ENCODE results near the gene AIFM3.
A peak's percentile ranks its signal among the peaks of the same experiment; 100 is the strongest.

The AIFM3 gene

DNA sequence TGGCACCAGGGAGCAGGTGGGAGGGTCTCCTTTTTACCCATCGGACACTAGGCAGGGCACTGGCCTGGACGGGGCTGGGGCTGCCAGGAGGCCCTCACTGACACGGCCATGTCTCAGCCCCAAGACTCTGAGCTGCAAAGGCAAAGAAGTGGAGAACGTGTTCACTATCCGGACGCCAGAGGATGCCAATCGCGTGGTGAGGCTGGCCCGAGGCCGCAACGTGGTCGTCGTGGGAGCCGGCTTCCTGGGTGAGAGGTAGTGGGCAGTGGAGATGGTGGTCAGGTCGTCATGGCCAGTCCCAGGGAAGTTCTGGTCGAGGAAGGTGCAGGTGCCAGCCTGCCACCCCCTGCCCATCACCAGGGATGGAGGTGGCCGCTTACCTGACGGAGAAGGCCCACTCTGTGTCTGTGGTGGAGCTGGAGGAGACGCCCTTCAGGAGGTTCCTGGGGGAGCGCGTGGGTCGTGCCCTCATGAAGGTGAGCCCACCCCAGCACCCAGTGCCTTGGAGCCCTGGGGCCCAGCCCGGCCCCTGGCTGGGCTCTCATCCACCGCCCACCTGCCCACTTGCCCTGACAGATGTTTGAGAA, 9.3 kb downstream of the AIFM3 start:
- no peak for DNase-seq

DNA sequence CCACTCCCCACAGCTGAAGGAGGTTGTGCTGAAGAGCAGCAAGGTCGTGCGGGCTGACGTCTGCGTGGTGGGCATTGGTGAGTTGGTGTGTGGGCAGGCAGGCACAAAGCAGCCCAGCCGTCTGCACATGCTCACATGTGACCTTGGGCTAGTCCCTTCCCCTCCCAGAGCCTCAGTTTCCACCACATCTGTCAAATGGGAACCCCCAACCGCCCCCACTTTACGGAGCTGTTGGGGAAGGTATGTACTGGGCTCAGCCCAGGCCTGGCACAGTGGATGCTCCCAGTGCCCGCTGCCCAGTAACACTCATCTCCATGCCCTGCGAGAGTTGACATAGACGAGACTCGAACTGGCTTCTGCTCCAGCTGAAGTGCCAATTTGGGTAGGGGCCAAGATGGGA, 10.0 kb downstream of the AIFM3 start:
- DNase-seq, result no peak

DNA sequence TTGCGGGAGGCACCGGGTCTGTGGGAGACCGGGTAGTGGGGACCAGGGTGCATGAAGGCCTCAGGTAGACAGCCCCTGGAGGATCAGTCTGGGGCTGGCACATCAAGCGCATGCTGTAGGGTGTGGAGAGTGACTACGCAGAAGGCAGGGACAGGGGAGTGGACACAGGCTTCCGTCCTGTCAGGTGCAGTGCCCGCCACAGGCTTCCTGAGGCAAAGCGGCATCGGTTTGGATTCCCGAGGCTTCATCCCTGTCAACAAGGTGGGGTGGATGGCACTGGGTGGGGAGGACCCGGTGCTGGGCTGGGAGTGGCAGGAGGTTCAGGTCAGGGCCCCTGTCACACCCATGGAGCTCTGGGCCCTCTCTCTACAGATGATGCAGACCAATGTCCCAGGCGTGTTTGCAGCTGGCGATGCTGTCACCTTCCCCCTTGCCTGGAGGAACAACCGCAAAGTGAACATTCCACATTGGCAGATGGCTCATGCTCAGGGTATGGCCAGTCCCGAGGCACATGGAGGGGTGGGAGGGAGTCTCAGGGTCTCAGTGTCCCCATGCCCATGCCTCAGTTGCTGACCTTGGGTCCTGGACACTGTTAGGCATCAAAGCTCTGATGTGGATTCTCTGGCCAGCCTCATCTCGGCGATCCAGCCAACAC, 10.6 kb downstream of the AIFM3 start:
- DNase-seq, result no peak

DNA sequence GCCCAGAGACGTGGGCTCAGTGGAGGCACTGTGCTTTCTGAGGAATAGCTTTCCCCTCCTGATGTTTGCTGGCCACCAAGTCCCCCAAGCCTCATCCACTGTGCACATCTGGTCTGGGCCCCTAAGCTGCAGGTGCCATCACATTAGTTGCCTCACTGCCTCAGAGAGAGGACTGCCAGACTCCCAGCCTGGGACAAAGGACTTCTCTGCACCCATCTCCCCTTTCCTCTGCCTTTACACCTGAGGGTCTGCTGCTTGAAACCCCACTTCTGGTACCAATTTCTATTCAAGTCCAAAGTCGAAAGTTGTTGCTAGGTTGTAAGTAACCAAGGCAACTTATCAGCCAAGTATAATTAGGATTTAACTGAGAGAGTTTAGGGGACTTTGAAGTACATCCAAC, 11.4 kb downstream of the AIFM3 start:
- no peak for DNase-seq

DNA sequence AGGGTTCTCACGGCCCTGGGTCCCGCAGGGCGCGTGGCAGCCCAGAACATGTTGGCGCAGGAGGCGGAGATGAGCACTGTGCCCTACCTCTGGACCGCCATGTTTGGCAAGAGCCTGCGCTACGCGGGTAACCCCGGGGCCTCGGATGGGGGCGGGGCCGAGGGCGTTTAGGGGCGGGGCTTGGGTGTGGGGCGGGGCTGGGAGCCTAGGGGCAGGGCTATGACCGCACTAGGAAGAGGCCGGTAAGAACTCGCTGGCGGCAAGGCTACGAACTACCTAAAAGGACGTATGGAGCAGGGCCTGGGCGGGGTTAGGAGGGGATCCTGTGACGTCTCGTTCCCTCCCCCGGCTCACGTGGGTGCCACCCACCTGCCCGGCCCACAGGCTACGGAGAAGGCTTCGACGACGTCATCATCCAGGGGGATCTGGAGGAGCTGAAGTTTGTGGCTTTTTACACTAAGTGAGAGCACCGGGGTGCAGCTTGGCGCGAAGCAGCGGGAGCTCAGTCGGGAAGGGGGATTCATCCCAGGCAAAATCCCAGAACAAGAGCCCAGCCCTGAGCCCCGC, 12.3 kb downstream of the AIFM3 start:
- peak; percentile 67 for DNase-seq

DNA sequence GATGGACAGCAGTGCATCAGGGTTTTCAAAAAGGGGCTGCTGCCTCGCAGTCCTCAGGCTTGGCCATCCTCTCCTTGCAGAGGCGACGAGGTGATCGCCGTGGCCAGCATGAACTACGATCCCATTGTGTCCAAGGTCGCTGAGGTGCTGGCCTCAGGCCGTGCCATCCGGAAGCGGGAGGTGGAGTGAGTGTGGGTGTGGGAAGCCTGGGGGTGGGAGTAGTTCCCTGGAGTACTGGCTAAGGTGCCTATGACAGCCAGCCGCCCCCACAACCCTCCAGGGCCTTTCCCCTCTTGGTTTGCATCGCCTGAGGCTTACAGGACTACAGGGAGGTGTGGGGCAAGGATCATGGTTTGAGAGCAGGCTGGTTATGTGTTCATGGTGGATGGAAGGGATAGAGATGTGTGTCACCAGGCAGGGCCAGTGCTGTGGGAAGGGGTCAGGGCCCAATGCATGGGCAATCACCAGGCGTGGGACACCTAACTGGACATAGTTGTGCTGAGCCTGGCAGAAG, 12.9 kb downstream of the AIFM3 start:
- no peak for DNase-seq

DNA sequence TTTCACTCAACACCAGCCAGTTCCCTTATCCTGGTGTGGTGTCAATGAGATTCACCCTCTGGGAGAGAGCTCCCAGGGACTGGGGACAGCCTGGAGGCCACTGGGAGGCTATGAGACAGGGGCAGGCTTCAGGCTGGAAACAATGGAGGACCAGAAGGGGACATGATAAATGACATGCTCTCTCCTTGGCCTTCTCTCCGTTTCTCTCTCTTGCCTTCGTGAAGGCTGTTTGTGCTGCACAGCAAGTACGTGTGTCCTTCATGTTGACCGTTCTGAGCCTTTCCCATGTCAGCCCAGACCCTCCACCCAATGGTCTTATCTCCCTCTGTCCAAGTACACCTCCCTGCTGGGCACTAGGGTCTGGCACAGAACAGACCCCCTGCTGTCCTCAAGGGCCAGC, 13.5 kb downstream of the AIFM3 start:
- DNase-seq, result no peak

DNA sequence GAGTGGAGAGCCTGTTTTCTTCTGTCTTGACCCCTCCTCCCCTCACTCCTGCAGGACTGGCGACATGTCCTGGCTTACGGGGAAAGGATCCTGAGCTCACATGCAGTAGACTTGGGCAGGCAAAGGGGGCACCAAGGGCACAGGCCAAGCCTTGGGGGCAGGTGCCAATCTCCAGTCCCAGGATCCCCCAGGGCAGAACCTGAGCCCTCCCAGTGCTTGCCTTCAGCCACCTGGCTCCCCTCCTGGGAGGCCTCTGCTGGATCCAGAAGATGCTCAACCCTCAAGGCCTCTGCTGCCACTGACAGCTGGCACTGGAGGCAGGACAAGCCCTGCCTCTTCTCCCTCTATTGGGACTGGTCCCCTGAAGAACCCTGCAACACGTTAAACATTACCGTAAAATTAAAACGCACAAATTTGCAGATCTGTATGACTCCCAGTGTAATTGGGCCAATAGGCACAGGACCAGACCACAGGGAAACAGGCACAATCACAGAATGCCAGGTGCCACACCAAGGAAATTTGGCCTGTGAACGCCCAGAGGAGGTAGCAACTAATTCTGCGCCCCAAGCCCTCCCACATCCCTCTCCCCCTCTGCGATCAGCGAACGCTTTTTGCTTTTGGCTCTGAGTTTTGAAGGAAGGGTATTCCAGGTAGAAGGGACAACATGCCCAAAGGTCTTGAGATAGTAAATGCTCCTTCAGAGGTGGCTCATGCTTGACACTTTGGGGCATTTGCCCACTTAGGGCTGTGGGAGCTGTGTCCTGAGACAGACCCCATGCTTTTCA, 14.1 kb downstream of the AIFM3 start:
- DNase-seq, result no peak

DNA sequence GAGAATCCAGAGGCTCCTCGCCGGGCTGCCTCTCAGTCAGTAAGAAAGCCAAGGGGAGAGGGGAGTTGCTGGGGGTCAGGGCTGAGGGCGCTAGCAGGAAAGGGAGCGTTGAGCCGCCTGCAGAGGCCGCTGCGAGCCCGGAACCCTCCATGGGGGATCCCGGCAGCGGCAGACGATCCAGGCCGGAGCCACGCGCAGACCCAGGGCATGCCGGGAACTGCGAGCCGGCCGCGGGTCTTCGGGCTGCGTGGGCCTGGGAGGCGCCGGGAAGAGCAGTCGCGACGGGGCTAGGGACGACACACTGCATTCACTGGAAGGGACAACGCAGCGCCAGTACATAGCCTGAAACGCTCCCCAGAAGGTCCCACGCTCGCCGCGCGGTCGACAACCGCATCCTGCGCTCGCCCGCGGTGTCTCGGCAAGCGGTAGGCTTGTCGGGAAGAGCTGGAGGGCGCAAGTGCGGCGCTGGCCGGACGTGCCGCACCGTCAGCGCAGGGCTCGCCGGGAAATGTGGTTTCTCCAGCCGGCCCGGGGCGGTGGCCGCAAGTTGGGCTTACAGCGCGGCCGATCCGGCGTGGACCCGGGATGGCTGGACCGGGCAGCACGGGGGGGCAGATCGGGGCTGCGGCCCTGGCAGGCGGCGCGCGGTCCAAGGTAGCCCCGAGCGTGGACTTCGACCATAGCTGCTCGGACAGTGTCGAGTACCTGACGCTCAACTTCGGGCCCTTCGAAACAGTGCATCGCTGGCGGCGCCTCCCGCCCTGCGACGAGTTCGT, 14.9 kb downstream of the AIFM3 start, which contains the start of gene LZTR1:
Gene LZTR1, plus strand, starts transcription at position 511 of the 776 bp plus-strand sequence. Its CDS starts 75 bp downstream, at position 586.
- DNase-seq, result peak; percentile 70

DNA sequence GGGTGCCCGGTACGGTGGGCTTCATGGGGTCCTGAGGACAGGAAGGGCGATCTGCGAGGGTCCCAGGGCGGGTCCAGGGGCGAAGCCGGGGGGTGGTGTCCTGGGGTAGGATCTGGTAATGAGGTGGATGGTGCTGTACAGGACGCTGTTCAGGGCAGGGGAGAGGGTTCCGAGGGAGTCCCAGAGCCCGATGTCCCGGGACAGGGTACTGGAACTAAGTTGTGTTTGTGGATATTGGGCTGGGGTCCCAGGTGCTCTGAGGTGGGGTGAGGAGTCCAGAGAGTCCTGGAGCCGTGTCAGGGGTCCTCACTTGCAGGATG, 15.5 kb downstream of the AIFM3 start:
- DNase-seq, result no peak

DNA sequence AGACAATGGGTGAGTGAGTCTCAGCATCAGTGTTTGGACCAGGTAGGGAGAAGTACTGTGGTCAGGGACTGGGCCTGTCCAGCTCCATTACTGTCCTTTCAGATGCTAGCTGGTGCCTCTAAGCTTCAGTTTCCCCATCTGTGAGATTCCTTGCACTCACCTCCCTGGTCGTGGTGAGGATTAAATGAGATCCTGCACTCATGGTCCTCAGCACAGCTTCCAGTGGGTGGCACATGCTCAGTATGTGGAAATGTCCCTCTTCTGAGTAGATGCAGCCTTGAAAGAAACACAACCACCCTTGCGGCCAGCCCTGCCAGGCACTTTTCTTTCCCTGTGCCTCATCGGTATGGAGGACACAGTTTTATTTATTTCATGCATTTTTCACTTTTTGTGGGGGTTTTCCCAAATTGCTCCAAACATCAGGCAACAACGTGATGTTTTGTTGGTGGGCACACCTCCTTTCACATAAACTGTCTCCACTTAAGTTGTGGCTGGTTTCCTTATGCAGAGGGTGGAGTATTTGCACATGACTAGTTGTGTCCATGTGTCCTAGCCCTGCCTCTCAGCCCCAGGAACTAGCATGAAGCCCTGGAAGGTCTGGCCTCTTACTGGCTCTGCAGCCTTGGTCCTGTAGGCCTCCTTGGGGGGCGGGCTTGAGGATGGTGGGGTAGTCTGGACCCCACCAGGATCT, 16.2 kb downstream of the AIFM3 start:
- DNase-seq, result no peak

DNA sequence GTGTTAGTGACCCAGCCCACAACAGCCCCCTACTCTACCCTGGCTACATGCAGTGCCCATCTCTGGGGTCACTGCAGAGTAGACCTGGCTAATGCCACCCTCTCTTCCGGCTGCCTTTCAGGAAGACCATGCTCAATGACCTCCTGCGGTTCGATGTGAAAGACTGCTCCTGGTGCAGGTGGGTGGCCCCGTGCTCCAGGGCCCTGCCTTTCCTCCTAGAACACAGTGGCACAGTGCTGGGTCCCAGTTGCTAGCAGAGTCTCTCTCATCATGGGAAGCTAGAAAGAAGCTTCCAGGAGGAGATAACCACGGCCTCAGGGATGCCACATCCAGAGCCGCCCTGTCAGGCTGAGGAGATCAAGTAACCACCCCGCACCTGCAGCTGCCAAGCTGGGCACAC, 18.7 kb downstream of the AIFM3 start:
- DNase-seq, result no peak

DNA sequence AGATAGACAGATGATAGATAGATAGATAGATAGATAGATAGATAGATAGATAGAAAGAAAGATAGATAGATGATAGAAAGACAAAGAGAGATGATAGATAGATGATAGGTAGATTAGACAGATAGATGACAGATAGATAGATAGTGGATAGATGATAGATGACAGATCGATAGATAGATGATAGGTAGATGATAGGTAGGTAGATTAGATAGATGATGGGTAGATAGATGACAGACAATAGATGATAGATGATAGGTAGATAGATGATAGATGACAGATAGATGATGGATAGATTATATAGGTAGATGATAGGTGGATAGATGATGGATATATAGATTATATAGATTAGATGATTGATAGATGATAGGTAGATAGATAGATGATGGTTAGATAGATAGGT, 19.3 kb downstream of the AIFM3 start:
- no peak for DNase-seq

DNA sequence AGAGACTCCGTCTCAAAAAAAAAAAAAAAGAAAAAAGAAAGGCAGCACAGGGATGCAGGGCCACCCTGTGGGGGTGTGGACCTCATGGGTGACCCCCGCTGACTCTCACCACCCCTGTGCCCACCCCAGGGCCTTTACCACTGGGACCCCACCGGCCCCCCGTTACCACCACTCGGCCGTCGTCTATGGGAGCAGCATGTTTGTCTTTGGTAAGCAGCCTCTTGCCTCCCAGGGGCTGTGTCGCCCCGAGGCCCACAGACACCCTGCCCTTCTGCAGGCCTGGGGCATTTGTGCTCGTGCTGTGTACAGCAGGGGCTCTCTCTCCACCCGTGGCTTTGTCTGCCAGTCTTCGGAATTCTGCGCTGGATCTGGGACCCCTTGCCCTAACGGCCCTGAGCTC, 20.3 kb downstream of the AIFM3 start:
- DNase-seq, result no peak

DNA sequence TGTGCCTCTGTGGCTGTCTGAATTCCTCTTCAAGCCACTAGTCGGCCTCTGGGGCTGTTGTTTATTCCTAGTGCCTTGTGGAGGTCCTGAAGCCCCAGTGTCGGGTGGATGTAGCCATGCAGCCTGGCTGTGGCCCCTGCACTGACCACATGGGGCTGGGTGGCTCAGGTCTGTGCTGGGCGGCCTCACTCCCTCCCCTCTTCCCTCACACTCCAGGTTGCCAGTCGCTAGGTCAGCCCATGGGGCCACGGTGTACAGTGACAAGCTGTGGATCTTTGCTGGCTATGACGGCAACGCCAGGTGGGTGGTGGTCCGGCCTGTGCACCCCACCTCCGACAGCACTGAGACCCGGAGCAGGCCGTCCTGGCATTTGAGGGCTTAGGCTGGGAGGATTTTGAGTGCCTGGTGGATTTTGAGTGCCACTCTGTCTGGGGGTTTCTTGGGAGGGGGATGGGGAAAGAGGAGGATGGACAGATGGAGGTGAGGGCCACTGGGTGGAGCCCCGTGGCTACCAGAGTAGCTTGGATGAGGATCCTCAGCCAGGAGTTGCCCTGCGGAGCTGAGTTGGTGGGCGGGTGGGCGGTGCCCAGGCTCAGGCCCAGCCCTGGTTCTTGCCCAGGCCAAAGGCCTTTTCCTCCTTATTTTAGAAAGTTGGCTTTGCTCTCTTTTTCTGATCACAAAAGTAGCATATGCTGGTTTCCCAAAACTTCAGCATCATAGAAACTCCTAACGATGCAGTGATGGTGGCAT, 21.7 kb downstream of the AIFM3 start:
- DNase-seq, result no peak

DNA sequence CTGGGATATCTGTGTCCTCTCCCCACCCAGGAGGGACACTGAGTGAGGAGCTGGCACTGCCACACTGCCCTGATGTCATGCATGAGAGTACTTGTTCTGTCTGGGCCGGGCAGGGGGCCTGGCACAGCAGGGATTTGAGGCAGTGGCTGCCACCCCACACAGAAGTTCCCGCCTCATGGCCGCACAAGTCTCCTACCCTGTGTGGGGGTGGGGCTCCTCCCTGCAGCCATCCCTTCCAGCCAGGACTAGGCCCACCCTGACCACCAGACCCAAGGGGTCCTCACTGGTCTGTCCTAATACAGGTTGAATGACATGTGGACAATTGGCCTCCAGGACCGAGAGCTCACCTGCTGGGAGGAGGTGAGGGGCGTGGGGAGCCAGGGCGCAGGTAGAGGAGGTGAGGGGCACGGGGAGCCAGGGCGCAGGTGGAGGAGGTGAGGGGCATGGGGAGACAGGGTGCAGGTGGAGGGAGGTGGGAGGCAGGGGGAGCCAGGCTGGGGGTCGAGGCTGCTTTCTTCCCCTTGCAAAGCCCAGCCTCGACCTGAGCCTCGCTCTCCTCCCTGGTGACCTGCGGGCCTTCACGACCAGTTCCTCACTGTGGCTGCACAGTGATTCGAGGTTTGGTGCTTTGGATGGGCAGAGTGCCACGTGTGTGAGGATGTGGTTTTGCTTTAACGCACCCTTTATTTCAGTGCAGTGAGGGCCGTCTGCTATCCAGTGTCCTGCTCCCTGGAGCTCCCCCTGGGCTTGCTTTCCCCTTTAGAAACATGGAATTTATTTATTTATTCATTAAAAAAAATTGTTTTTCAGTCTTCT, 22.5 kb downstream of the AIFM3 start:
- no peak for DNase-seq

DNA sequence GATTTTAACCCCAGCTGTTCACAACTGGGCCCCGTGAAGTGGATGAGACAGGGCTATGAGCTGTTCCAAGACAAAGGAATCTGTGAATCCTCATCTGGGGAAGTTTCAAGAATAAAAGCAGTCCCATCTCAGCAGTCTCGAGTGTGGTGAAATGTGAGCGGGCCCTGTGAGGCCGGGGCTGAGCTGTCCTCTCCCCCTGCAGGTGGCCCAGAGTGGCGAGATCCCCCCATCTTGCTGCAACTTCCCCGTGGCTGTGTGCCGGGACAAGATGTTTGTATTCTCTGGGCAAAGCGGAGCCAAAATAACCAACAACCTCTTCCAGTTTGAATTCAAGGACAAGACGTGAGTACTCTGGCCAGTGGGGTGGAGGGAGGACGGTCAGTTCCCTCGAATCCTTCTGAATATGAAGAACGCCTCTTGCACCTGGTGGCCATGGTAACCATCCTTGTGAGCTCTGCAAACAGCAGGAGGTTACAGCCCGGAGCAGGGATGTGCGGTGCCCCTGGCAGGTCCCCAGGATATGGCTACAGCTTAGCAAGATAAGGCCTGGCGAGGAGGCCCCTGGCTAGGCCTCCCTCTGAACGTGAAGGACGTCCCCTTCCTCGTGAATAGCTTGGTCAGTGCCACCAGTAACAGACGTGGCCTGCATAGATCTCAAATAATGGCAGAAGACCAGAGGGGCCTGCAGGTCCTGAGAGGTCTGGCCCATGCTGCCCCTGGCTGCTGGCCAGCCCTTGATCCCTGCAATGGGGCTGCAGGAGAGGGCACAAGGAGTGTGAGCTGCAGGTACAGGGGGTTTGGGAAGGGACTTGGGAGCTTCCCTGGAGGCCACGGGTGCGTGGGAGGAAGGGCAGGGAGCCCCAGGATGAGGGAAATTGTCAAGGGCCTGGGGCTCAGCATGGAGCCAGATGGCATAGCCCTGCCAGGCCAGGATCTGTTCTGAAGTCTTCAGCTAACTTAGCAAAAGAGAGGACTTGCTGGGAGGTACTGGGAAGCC, 23.4 kb downstream of the AIFM3 start:
- no peak for DNase-seq

DNA sequence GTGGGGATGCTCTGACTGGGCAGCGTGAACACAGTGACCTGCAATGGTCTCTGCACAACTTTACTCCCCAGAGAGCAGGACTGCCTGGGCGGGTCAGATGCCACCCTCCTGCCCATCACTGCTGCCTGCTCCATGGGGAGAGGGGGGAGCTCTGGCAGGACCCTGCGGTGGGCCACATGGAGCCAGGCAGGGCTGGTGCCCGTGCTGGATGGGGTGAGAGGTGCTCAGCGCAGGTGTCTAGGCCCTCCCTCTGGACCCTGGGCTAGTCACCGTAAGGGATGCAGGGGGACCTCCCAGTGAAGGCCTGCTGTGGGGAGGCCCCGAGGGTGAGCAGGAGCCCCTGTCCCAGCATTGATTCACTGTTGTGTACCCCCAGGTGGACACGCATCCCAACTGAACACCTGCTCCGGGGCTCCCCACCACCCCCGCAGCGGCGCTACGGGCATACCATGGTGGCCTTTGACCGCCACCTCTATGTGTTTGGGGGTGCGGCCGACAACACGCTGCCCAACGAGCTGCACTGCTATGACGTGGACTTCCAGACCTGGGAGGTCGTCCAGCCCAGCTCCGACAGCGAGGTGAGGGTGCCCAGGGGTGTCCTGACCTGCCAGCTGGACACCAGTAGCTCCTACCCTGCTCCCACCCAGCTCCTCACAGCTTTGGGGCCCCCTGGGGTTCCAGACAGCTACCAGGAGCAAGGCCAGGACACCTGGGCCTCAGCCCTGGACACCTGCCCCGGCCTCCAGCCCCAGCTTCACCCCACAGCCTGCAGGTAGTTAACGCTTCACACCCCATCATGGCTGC, 24.4 kb downstream of the AIFM3 start:
- DNase-seq, result no peak

DNA sequence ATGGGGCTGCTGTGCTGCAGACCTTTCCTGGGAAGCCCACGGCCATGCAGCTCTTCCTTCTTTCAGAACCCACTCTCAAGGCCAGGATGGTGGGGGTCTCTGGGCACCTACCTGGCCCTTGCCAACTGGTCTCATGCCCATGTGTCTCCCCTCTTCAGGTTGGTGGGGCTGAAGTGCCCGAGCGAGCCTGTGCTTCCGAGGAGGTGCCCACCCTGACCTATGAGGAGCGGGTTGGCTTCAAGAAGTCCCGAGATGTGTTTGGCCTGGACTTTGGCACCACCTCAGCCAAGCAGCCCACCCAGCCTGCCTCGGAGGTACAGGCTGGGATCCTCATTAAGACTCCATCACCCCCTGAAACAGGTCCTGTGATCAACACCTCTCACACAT, 25.0 kb downstream of the AIFM3 start:
- DNase-seq, result no peak

All from activated T-cell treated with anti-CD3 and anti-CD28 coated beads, Interleukin-2, amount 50 U/mL, for 1 hour (primary cell).